Activated T-helper 1 cell treated with anti-CD3 and anti-CD28 coated beads, Interleukin-12 subunit alpha, Interleukin-12 subunit beta, Interleukin-2, Interleukin-4 antibody, amounts not matched to agents 30 ng/mL and 10 ng/mL and 1 ng/mL, durations not matched to agents 14 hours and 24 hours and 36 hours (primary cell): ENCODE results near the gene OR4N2. TPM values are rescaled to one million over a fixed set of nuclear protein-coding genes. Genes with fewer than 3 reads are reported as not detected.
"Not testable (repeated sequence)": the region's sequence is repeated elsewhere in the genome, so short reads cannot be mapped to it uniquely, and the experiment has no call there.

Source experiments
- DNase-seq: peaks from one replicate; pipeline ENCODE4 v3.0.0; 2021; ENCODE audit warnings: low spot score
- H3K27ac Mint-ChIP-seq: one replicate; pipeline ENCODE4 v1.8.0; 2021; ENCODE audit warnings: mild to moderate bottlenecking, mixed read lengths
- H3K27me3 Mint-ChIP-seq: one replicate; pipeline ENCODE4 v1.8.0; 2022; ENCODE audit warnings: mild to moderate bottlenecking, moderate library complexity, mixed read lengths; ENCODE audit not compliant: insufficient read depth
- H3K36me3 Mint-ChIP-seq: one replicate; pipeline ENCODE4 v1.8.0; 2021; ENCODE audit warnings: low read depth, mixed read lengths
- H3K4me1 Mint-ChIP-seq: one replicate; pipeline ENCODE4 v1.8.0; 2021; ENCODE audit warnings: low read depth, mixed read lengths
- H3K4me3 Mint-ChIP-seq: one replicate; pipeline ENCODE4 v1.8.0; 2021; ENCODE audit warnings: mild to moderate bottlenecking, moderate library complexity, mixed read lengths
- H3K9me3 Mint-ChIP-seq: one replicate; pipeline ENCODE4 v1.8.0; 2021; ENCODE audit warnings: mixed read lengths
- intact Hi-C: fragments of 100-400 bp; cut with micrococcal nuclease; formaldehyde crosslinking; loops from one replicate; pipeline ENCODE4 v1.15.1; 2024
- total RNA-seq: library from RNA; stranded (reverse); gene quantifications from 2 replicates; pipeline ENCODE4 v1.2.3, GENCODE V29; 2022

The OR4N2 gene
- total RNA-seq, 1 donor from 2014 or later, result not detected

DNA sequence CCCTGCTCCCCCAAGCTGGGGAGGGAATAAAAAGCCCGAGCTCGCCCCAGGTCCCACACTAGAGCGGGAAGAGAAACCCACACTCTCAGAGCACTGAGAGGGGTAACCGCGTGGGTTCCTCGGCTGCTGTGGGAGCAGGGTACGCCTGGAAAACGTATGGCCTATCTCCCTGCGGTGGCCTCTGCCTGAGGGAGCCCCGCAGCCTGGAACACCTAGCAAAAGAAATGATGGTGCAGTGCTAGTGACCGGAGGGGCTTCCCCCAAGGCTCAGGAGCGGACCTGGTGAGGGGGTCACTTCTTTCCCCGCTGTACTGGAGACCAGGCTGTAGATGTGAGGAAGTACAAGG is 2.5 kb upstream of the OR4N2 start:
- no peaks in the 10 kb centered on the region for H3K36me3 Mint-ChIP-seq
- no peak overlapping the region for H3K27ac Mint-ChIP-seq
- intact Hi-C loops, result no loop called here
- peaks cover 5% of the 10 kb centered on the region for H3K9me3 Mint-ChIP-seq
- H3K27me3 Mint-ChIP-seq, result no peaks in the 10 kb centered on the region
- H3K4me1 Mint-ChIP-seq, result no peaks in the 10 kb centered on the region
- DNase-seq, result no peak
- H3K4me3 Mint-ChIP-seq, result no peak overlapping the region

DNA sequence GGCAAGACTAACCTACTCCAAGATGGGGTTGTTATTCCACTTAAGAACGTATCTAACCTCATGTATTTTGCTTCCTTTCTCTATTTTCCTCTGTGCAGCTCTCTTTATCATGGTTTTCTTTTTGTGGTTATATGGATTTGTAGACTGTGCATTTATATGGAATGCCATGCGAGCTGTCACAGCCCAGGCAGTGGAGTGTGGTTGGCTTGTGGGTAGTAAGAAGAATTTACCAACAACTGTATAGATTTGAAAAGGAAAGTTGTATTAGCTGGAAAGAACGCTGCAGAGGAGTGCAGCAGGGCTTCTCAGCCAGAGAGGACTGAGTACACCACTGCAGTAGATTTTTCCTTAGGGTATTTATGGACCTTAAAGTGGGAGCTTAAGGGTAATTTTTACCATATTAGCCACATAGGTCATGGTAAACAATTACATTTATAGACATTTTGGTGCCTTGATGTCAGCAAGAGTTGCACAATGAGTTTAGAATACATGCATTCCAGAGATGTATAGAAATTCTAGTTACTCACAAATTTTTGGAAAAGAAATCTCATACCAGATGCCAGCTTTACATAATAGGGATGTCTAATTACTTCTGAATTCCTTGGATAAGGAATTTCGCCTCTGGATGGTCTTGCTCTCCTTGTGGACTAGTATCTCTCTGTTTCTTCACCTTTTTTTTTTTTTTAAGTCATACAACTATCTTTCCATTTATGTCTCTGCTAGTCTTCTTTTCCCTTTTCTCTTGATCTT is 9.8 kb downstream of the OR4N2 start:
- H3K27ac Mint-ChIP-seq, result not testable (repeated sequence)

DNA sequence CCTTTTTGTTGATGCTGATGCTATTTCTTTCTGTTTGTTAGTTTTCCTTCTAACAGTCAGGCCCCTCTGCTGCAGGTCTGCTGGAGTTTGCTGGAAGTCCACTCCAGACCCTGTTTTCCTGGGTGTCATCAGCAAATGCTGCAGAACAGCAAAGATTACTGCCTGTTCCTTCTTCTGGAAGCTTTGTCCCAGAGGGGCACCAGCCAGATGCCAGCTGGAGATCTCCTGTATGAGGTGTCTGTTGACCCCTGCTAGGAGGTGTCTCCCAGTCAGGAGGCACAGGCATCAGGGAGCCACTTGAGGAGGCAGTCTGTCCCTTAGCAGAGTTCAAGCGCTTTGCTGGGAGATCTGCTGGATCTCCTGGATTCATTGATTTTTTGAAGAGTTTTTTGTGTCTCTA is 16.3 kb downstream of the OR4N2 start:
- H3K9me3 Mint-ChIP-seq, result peaks cover 11% of the 10 kb centered on the region
- H3K27ac Mint-ChIP-seq, DNase-seq, H3K4me3 Mint-ChIP-seq, H3K27me3 Mint-ChIP-seq, intact Hi-C loops, H3K36me3 Mint-ChIP-seq, H3K4me1 Mint-ChIP-seq: not testable (repeated sequence)

More for the DNA sequence above, 9.8 kb downstream of the OR4N2 start:
- intact Hi-C loops, H3K4me1 Mint-ChIP-seq, H3K4me3 Mint-ChIP-seq, DNase-seq, H3K36me3 Mint-ChIP-seq, H3K27me3 Mint-ChIP-seq: not testable (repeated sequence)
- peaks cover 12% of the 10 kb centered on the region for H3K9me3 Mint-ChIP-seq

DNA sequence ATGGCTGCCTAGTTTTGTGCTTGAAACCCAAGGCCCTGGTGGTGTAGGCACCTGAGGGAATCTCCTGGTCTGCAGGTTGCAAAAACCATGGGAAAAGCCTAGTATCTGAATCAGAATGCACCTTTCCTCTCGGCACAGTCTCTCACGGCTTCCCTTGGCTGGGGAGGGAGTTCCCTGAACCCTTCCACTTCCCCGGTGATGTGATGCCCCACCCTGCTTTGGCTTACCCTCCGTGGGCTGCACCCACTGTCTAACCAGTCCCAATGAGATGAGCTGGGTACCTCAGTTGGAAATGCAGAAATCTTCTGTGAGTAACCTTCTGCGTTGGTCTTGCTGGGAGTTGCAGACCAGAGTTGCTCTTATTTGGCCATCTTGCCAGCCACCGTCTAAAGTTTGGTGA is 17.4 kb downstream of the OR4N2 start:
- DNase-seq, H3K36me3 Mint-ChIP-seq, H3K27me3 Mint-ChIP-seq, H3K27ac Mint-ChIP-seq, H3K4me3 Mint-ChIP-seq, intact Hi-C loops, H3K4me1 Mint-ChIP-seq: not testable (repeated sequence)
- peaks cover 11% of the 10 kb centered on the region for H3K9me3 Mint-ChIP-seq

DNA sequence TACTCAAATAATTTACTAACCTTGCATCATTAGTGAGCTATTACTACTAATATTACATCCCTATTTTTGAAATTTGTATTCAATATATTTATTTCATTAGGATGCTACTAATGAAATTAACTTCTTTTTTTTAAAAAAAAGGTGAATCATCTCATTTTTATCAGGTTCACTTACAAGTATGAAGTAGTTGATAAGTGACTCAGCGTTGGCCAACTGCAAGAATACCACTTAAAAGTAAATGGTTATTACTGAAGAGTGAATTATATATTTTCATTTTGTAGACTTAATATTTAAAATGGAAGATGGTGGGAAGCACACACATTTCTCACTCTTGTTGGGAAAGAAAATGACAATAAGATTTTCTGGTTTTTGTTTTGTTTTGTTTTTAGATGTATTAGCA is 19.6 kb downstream of the OR4N2 start:
- Mint-ChIP-seq H3K27ac (no peak overlapping the region), H3K4me3 (no peak overlapping the region), H3K9me3 (peaks cover 11% of the 10 kb centered on the region), H3K27me3 (no peaks in the 10 kb centered on the region), H3K36me3 (no peaks in the 10 kb centered on the region), H3K4me1 (no peaks in the 10 kb centered on the region)
- intact Hi-C loops, result no loop called here
- DNase-seq, result no peak

DNA sequence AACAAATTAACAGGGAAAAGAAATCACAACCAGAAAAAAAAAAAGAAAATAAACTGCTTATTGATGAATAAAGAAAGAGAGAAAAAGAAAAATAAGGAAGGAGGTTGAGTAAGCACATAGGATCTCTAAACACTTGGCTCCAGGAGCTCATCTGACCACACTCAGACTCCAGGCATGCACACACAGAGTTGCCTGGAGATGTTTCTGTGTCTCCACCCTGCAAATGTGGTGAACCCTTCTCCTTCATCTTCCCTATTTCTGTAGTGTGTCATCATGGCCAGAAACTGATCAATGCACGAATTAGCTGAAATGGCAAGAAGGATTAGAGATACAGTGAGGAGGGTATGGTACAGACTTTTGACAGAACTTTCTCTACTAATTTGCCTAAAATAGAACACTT is 20.2 kb downstream of the OR4N2 start:
- intact Hi-C loops, result no loop called here
- no peak overlapping the region for H3K27ac Mint-ChIP-seq
- no peak for DNase-seq
- no peak overlapping the region for H3K4me3 Mint-ChIP-seq
- no peaks in the 10 kb centered on the region for H3K4me1 Mint-ChIP-seq
- H3K9me3 Mint-ChIP-seq, result peaks cover 11% of the 10 kb centered on the region
- no peaks in the 10 kb centered on the region for H3K27me3 Mint-ChIP-seq
- H3K36me3 Mint-ChIP-seq, result no peaks in the 10 kb centered on the region

DNA sequence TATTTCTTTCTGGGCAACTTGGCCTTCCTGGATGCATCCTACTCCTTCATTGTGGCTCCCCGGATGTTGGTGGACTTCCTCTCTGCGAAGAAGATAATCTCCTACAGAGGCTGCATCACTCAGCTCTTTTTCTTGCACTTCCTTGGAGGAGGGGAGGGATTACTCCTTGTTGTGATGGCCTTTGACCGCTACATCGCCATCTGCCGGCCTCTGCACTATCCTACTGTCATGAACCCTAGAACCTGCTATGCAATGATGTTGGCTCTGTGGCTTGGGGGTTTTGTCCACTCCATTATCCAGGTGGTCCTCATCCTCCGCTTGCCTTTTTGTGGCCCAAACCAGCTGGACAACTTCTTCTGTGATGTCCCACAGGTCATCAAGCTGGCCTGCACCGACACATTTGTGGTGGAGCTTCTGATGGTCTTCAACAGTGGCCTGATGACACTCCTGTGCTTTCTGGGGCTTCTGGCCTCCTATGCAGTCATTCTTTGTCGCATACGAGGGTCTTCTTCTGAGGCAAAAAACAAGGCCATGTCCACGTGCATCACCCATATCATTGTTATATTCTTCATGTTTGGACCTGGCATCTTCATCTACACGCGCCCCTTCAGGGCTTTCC is 24.2 kb downstream of the OR4N2 start:
- H3K27me3 Mint-ChIP-seq, DNase-seq, H3K36me3 Mint-ChIP-seq, H3K9me3 Mint-ChIP-seq, H3K4me3 Mint-ChIP-seq, H3K27ac Mint-ChIP-seq, H3K4me1 Mint-ChIP-seq, intact Hi-C loops: not testable (repeated sequence)

DNA sequence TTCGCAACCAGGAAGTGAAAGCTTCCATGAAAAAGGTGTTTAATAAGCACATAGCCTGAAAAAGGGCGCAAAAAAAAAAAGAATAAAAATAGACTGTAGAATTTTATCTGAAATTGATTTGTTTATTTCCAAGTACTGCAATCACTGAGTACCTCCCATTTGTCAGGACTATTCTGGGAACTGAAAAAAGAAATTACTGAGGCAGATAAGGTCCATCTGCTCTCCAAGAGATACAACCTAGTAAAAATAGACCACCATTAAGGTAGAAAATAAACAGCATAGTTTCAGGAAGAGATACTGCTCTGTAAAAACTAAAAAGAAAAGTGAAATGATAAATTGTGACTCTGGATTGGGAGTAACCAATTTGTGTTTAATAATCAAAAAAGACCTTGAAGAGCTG is 24.7 kb downstream of the OR4N2 start:
- Mint-ChIP-seq H3K4me3 (no peak overlapping the region), H3K36me3 (no peaks in the 10 kb centered on the region), H3K4me1 (no peaks in the 10 kb centered on the region), H3K9me3 (peaks cover 9% of the 10 kb centered on the region), H3K27me3 (no peaks in the 10 kb centered on the region), H3K27ac (no peak overlapping the region)
- DNase-seq, result no peak
- intact Hi-C loops, result no loop called here

DNA sequence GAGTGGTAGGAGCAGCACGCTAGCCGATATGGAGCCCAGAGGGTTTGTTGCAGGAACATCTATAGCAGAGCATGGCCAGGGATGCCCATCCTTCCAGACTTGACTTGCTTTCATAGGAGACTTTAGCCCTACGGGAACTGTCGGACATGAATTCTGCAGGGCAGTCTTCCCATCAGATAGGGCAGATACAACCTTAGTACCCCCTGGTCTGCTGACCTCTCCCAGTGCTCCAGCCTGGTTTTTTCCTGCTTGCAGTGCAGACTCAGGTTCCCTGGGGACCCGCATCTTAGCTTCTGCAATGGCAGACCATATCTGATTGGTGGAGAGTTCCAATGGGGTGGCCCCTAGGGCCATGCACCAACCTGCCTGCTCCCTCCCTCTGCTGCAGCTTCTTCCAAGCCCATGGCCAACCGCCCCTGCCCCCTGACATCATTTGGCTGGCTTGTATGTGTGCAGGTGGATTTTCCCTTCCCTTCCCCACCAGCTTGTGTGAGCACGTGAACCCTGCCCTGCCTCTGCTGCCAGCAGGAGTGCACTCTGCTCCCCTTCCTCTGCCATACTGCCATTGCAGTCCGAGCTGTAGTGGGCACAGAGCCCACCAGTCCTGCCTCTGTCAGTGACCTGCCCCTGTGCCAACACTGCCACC is 30.8 kb downstream of the OR4N2 start:
- H3K4me1 Mint-ChIP-seq, H3K27ac Mint-ChIP-seq, DNase-seq, intact Hi-C loops, H3K27me3 Mint-ChIP-seq, H3K4me3 Mint-ChIP-seq, H3K36me3 Mint-ChIP-seq: not testable (repeated sequence)
- H3K9me3 Mint-ChIP-seq, result peaks cover 12% of the 10 kb centered on the region

DNA sequence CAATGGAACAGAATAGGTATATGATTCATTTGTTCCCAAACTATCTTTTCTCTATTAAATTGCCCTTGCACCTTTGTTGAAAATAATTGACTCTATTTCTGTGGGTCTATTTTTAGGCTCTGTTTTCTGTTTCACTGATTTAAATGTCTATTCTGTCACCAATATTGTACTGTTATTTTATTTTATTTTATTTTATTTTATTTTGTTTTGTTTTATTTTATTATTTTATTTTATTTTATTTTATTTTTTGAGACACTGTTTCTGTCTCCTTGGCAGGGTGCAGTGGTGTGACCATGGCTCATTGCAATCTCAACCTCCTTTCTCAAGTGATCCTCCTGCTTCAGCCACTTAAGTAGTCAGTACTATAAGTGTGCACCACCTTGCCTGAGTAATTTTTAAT is 34.9 kb downstream of the OR4N2 start:
- Mint-ChIP-seq H3K4me3 (no peak overlapping the region), H3K27me3 (no peaks in the 10 kb centered on the region), H3K4me1 (no peaks in the 10 kb centered on the region), H3K9me3 (peaks cover 1% of the 10 kb centered on the region), H3K36me3 (no peaks in the 10 kb centered on the region), H3K27ac (no peak overlapping the region)
- intact Hi-C loops, result no loop called here
- DNase-seq, result no peak

DNA sequence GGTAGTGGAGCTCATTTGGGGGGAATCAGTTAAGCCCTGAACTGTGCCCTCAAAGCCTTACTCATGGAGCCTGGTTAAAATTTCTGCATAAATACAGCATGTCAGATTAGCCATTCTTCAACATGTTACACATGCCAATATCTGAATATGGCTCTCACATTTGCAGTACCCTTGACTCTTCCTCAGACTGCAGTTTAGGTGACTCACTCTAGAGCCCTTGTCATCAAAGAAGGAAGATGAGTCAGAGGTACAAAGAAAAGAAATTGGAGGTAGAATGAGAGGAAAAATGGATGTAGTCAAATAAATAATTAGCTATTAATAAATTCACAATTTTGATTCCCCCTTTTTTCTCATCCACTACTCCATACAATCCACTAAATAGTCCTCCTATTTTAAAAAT is 47.8 kb downstream of the OR4N2 start:
- no peaks in the 10 kb centered on the region for H3K36me3 Mint-ChIP-seq
- H3K4me3 Mint-ChIP-seq, result no peak overlapping the region
- H3K27me3 Mint-ChIP-seq, result no peaks in the 10 kb centered on the region
- H3K4me1 Mint-ChIP-seq, result no peaks in the 10 kb centered on the region
- DNase-seq, result no peak
- H3K27ac Mint-ChIP-seq, result no peak overlapping the region
- peaks cover 4% of the 10 kb centered on the region for H3K9me3 Mint-ChIP-seq
- intact Hi-C loops, result no loop called here

DNA sequence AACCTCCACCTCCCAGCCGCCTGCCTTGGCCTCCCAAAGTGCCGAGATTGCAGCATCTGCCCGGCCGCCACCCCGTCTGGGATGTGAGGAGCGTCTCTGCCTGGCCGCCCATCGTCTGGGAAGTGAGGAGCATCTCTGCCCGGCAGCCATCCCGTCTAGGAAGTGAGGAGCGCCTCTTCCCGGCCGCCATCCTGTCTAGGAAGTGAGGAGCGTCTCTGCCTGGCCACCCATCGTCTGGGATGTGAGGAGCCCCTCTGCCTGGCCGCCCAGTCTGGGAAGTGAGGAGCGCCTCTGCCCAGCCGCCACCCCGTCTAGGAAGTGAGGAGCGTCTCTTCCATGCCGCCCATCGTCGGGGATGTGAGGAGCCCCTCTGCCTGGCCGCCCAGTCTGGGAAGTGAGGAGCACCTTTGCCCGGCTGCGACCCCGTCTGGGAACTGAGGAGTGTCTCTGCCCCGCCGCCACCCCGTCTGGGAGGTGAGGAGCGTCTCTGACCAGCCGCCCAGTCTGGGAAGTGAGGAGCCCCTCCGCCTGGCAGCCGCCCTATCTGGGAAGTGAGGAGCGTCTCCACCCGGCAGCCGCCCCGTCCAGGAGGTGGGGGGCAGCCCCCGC is 62.6 kb downstream of the OR4N2 start:
- H3K27ac Mint-ChIP-seq, intact Hi-C loops, H3K4me1 Mint-ChIP-seq, H3K9me3 Mint-ChIP-seq, H3K36me3 Mint-ChIP-seq, H3K27me3 Mint-ChIP-seq, DNase-seq, H3K4me3 Mint-ChIP-seq: not testable (repeated sequence)

DNA sequence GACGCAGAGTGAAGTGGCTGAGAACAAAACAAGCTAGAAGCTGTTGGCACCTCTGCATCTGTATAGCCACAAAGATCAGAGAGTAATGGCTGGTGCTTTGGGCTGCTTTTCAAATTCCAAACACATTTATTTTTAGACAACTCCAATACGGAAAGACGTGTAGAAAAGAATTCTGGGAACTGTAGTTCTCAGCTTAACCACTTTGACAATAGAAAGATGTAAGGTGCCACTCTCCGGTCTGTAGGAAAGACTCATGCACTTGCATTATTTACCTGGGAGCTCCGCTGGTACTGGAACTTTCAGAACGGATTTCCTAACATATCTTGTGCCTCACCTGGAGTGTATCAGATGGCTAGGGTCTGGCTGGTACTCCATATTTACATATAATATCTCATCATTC is 69.6 kb downstream of the OR4N2 start:
- Mint-ChIP-seq H3K36me3 (no peaks in the 10 kb centered on the region), H3K4me1 (no peaks in the 10 kb centered on the region), H3K9me3 (no peaks in the 10 kb centered on the region), H3K27me3 (no peaks in the 10 kb centered on the region), H3K27ac (no peak overlapping the region), H3K4me3 (no peak overlapping the region)
- DNase-seq, result no peak
- intact Hi-C loops, result no loop called here
